Tibial nerve (tissue), 4 donors: Measurements from ENCODE around the gene COBL.
A peak's percentile ranks its signal among the peaks of the same experiment; 100 is the strongest.

ENCODE experiments used
- CTCF ChIP-seq, 5 experiments: fragments of 200-600 bp in 3 of 5; fragments of 450-650 bp in 2 of 5; sonication (generic) in 3 of 5; IDR thresholded peaks; one replicate each; pipeline ENCODE4 v1.5.1; 2016 to 2019; ENCODE audit warnings: antibody characterized with exemption in 5 of 5, mild to moderate bottlenecking in 3 of 5, moderate library complexity in 2 of 5
- EP300 ChIP-seq, 2 donors: sonication (generic); formaldehyde crosslinking; IDR thresholded peaks; one replicate each; pipeline ENCODE4 v1.6.1; 2017; ENCODE audit warnings: antibody characterized with exemption in 2 of 2, mild to moderate bottlenecking in 1 of 2
- POLR2A ChIP-seq, 2 donors: fragments of 450-650 bp; IDR thresholded peaks; one replicate each; pipeline ENCODE4 v1.6.1; 2017; ENCODE audit warnings: antibody characterized with exemption in 2 of 2, mild to moderate bottlenecking in 2 of 2, moderate library complexity in 2 of 2

DNA sequence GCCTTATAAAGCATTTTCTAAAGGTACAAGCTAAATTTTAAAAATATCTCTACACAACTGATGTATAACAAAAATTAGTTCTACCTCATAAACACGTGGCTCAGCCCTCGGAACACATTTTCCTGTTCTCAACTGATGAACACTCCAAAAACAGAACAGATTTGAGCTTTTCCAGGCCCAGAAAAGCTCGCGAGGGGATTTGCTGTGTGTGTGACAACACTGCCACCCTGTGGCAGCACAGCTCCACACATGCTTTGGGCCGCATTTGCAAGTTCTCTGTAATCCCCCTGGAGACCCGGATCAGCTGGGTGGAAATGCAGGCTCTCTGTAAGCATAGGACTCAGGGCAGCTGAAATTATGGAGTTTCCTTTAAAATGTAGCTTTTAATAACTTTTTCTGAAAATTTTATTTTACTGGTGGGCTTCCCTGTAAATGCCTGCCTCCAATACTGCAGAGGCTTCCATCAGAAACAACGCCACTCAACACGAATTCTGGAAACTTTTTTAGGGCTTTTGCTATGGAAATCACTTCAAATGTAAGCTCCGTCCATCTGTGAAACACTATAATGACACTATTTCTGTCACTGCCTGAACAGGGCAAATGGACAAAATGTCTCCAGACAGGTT lies 155.5 kb downstream of the COBL start:
- TF ChIP-seq POLR2A (IDR thresholded peaks at IDR 0.05): no peak
- peak; percentile 87 to 91 (median 88) for TF ChIP-seq CTCF (IDR thresholded peaks at IDR 0.05)
- TF ChIP-seq EP300 (IDR thresholded peaks at IDR 0.05): no peak
